Hepatocyte (in vitro differentiated cells): Measurements from ENCODE around the gene GNAO1.

Source experiments
- CTCF ChIP-seq: fragments of 200-600 bp; sonication (generic); IDR thresholded peaks from 2 replicates; pipeline ENCODE4 v1.5.1; 2016; ENCODE audit warnings: antibody characterized with exemption, mild to moderate bottlenecking; ENCODE audit not compliant: poor library complexity
- EZH2 ChIP-seq: fragments of 200-600 bp; sonication (generic); IDR thresholded peaks from 2 replicates; pipeline ENCODE4 v1.6.1; 2016; ENCODE audit warnings: antibody characterized with exemption, mild to moderate bottlenecking, borderline replicate concordance

GRCh38 chr16:56344518-56345405 is 153.5 kb downstream of the GNAO1 start:
- TF ChIP-seq CTCF (no peak), EZH2 (no peak)
